Body of pancreas (tissue), 4 donors: ENCODE measurements around the gene TMBIM6.

Experiments used
- CTCF ChIP-seq, 7 experiments: fragments of 450-650 bp in 4 of 7; fragments of 200-600 bp in 3 of 7; sonication (generic) in 3 of 7; IDR thresholded peaks; one replicate each; pipeline ENCODE4 v1.5.1; 2016 to 2019; ENCODE audit warnings: antibody characterized with exemption in 7 of 7
- POLR2A ChIP-seq, 3 donors: fragments of 450-650 bp; IDR thresholded peaks; one replicate each; pipeline ENCODE4 v1.6.1; 2016; ENCODE audit warnings: antibody characterized with exemption in 3 of 3, mild to moderate bottlenecking in 2 of 3

- TF ChIP-seq CTCF (IDR thresholded peaks at IDR 0.05) (no peak), POLR2A (IDR thresholded peaks at IDR 0.05) (no peak)
Measured at GRCh38 chr12:49801141-49802063, 60.0 kb downstream of the TMBIM6 start.
